ENCODE data around the gene PTPN20.
"Not testable (repeated sequence)": the region's sequence is repeated elsewhere in the genome, so short reads cannot be mapped to it uniquely, and the experiment has no call there.

GRCh38 chr10:46941091-46941490 lies 29.9 kb downstream of the PTPN20 start:
- not testable (repeated sequence) for TF ChIP-seq CHD2 (IDR thresholded peaks at IDR 0.05; ENCODE audit: low read length, partially characterized antibody); HEYL (CRISPR knock-in tag; IDR thresholded peaks at IDR 0.05); REST (IDR thresholded peaks at IDR 0.05); CTCF (IDR thresholded peaks at IDR 0.05); TP53 (CRISPR knock-in tag; IDR thresholded peaks at IDR 0.05); RAD21 (conservative IDR thresholded peaks at IDR 0.05 in 1 of 2, IDR thresholded peaks at IDR 0.05 in 1 of 2); HES2 (IDR thresholded peaks at IDR 0.05); MAZ (IDR thresholded peaks at IDR 0.05; ENCODE audit: borderline replicate concordance, low read depth, low read length); POLR2A (IDR thresholded peaks at IDR 0.05; ENCODE audit: low read length); BCL3 (IDR thresholded peaks at IDR 0.05); ZFP36 (IDR thresholded peaks at IDR 0.05; ENCODE audit: borderline replicate concordance, partially characterized antibody); ESRRA (IDR thresholded peaks at IDR 0.05; ENCODE audit: borderline replicate concordance, low read length); PBX3 (IDR thresholded peaks at IDR 0.05)
